ENCODE results near the gene SLC12A5. TPM values are rescaled to one million over a fixed set of nuclear protein-coding genes. Genes with fewer than 3 reads are reported as not detected.
"Not testable (repeated sequence)": the region's sequence is repeated elsewhere in the genome, so short reads cannot be mapped to it uniquely, and the experiment has no call there.

Gene SLC12A5
- total RNA-seq, 2 donors from 2014 or later = not detected

GRCh38 chr20:46089167-46089416 is 60.1 kb downstream of the SLC12A5 start:
- Histone ChIP-seq H3K4me3 (peak overlapping the region; percentile 88), H3K4me1 (ENCODE audit: control insufficient read depth in 1 of 2, low read depth in 2 of 2) (peaks cover 31 to 54% of the 10 kb centered on the region in 2 donors), H3K27ac (peak overlapping the region; percentile 91 to 98), H3K36me3 (no peaks in the 10 kb centered on the region), H3K9me3 (no peaks in the 10 kb centered on the region), H3K27me3 (replicated peaks; ENCODE audit: insufficient read depth) (no peaks in the 10 kb centered on the region)
- ATAC-seq (ENCODE audit: insufficient number of reproducible peaks, low FRiP score, low read depth) = peak; percentile 10
- DNase-seq (ENCODE audit: low spot score) = no peak
- TF ChIP-seq CTCF (IDR thresholded peaks at IDR 0.05) = no peak

GRCh38 chr20:46089417-46090388 is 60.7 kb downstream of the SLC12A5 start, which contains the start of gene NCOA5:
NCOA5 (minus strand) TSS chr20:46089962; CDS start chr20:46079424, 10,538 bp downstream.
- H3K27me3 ChIP-seq (replicated peaks; ENCODE audit: insufficient read depth) = no peaks in the 10 kb centered on the region
- peak; percentile 7 for TF ChIP-seq CTCF (IDR thresholded peaks at IDR 0.05)
- H3K9me3 ChIP-seq = no peaks in the 10 kb centered on the region
- H3K4me1 ChIP-seq (ENCODE audit: control insufficient read depth in 1 of 2, low read depth in 2 of 2) = peaks cover 25 to 48% of the 10 kb centered on the region in 2 donors
- peak within 1 kb of the TSS; percentile 88 for H3K4me3 ChIP-seq
- ATAC-seq (ENCODE audit: insufficient number of reproducible peaks, low FRiP score, low read depth) (peak; percentile 95), DNase-seq (ENCODE audit: low spot score) (peak; percentile 88)
- H3K36me3 ChIP-seq = no peaks in the 10 kb centered on the region
- H3K27ac ChIP-seq = peak within 1 kb of the TSS; percentile 91 to 98

GRCh38 chr20:46091622-46092535 is 62.9 kb downstream of the SLC12A5 start:
- H3K4me3 ChIP-seq; H3K27ac ChIP-seq; ATAC-seq (ENCODE audit: insufficient number of reproducible peaks, low FRiP score, low read depth); H3K9me3 ChIP-seq; H3K27me3 ChIP-seq (replicated peaks; ENCODE audit: insufficient read depth); DNase-seq (ENCODE audit: low spot score); H3K36me3 ChIP-seq: not testable (repeated sequence)
- peaks cover 14 to 26% of the 10 kb centered on the region in 2 donors for H3K4me1 ChIP-seq (ENCODE audit: control insufficient read depth in 1 of 2, low read depth in 2 of 2)

GRCh38 chr20:46093531-46093930 is 64.5 kb downstream of the SLC12A5 start:
- TF ChIP-seq CTCF (IDR thresholded peaks at IDR 0.05) = no peak
- DNase-seq (ENCODE audit: low spot score) (no peak), ATAC-seq (ENCODE audit: insufficient number of reproducible peaks, low FRiP score, low read depth) (no peak)
- Histone ChIP-seq H3K36me3 (no peaks in the 10 kb centered on the region), H3K27me3 (replicated peaks; ENCODE audit: insufficient read depth) (no peaks in the 10 kb centered on the region), H3K27ac (no peak overlapping the region), H3K4me1 (ENCODE audit: control insufficient read depth in 1 of 2, low read depth in 2 of 2) (peaks cover 0 to 11% of the 10 kb centered on the region in 2 donors), H3K9me3 (no peaks in the 10 kb centered on the region), H3K4me3 (no peak overlapping the region)

GRCh38 chr20:46099491-46100287 is 70.7 kb downstream of the SLC12A5 start:
- Histone ChIP-seq H3K4me3 (peak overlapping the region; percentile 50), H3K9me3 (no peaks in the 10 kb centered on the region), H3K36me3 (no peaks in the 10 kb centered on the region), H3K4me1 (ENCODE audit: control insufficient read depth in 1 of 2, low read depth in 2 of 2) (no peaks in the 10 kb centered on the region), H3K27me3 (replicated peaks; ENCODE audit: insufficient read depth) (no peaks in the 10 kb centered on the region), H3K27ac (no peak overlapping the region)
- DNase-seq (ENCODE audit: low spot score) (no peak), ATAC-seq (ENCODE audit: insufficient number of reproducible peaks, low FRiP score, low read depth) (no peak)
- no peak for TF ChIP-seq CTCF (IDR thresholded peaks at IDR 0.05)

- not testable (repeated sequence) for H3K9me3 ChIP-seq; DNase-seq (ENCODE audit: low spot score); H3K4me1 ChIP-seq (ENCODE audit: control insufficient read depth in 1 of 2, low read depth in 2 of 2); H3K4me3 ChIP-seq; ATAC-seq (ENCODE audit: insufficient number of reproducible peaks, low FRiP score, low read depth); H3K27ac ChIP-seq; H3K27me3 ChIP-seq (replicated peaks; ENCODE audit: insufficient read depth); H3K36me3 ChIP-seq
Measured at GRCh38 chr20:46100444-46100843, 71.4 kb downstream of the SLC12A5 start.

Data from thoracic aorta (tissue), 2 donors.